Upper lobe of left lung (tissue), 4 donors: ENCODE measurements around the gene TSPAN7.

ENCODE experiments used
- CTCF ChIP-seq, 6 experiments: fragments of 450-650 bp in 4 of 6; fragments of 200-600 bp in 2 of 6; sonication (generic) in 2 of 6; IDR thresholded peaks; one replicate each; pipeline ENCODE4 v1.5.1; 2016 to 2019; ENCODE audit warnings: antibody characterized with exemption in 6 of 6
- EP300 ChIP-seq, 4 donors: sonication (generic); formaldehyde crosslinking; IDR thresholded peaks; one replicate each; pipeline ENCODE4 v1.5.1; 2017; ENCODE audit warnings: antibody characterized with exemption in 4 of 4, control low read depth in 2 of 4
- POLR2A ChIP-seq, 4 donors: fragments of 450-650 bp; IDR thresholded peaks; one replicate each; pipeline ENCODE4 v1.5.1; 2016 to 2017; ENCODE audit warnings: antibody characterized with exemption in 4 of 4, mild to moderate bottlenecking in 2 of 4
- POLR2AphosphoS5 ChIP-seq, 2 donors: sonication (generic); formaldehyde crosslinking; IDR thresholded peaks; one replicate each; pipeline ENCODE4 v1.5.1; 2017; ENCODE audit warnings: antibody characterized with exemption in 2 of 2

GRCh38 chrX:38577738-38578137, 16.4 kb downstream of the TSPAN7 start:
- TF ChIP-seq CTCF (IDR thresholded peaks at IDR 0.05) (no peak), POLR2A (IDR thresholded peaks at IDR 0.05) (no peak), POLR2AphosphoS5 (IDR thresholded peaks at IDR 0.05) (no peak), EP300 (IDR thresholded peaks at IDR 0.05) (no peak)
